B cell (primary cell): Measurements from ENCODE around the gene COBL. TPM values are rescaled to one million over a fixed set of nuclear protein-coding genes. Genes with fewer than 3 reads are reported as not detected.

Experiments
- ATAC-seq: fragments of 200-7000 bp; cut with Tn5 transposase; one replicate; pipeline ENCODE4 v1.10.0; 2021; ENCODE audit warnings: low read depth, mild to moderate bottlenecking, moderate number of reproducible peaks, moderate library complexity
- CTCF ChIA-PET: fragments of 350-600 bp; sonication (Branson Sonifier 250); formaldehyde crosslinking; loops from one replicate; lab custom pipeline; 2021; ENCODE audit warnings: antibody characterized with exemption, inconsistent platforms; lab: Charles Lee
- POLR2A ChIA-PET: fragments of 350-600 bp; sonication (Branson Sonifier 250); formaldehyde crosslinking; loops from one replicate; lab custom pipeline; 2021; ENCODE audit warnings: antibody characterized with exemption; lab: Charles Lee
- DNase-seq: peaks from one replicate; pipeline ENCODE4 v3.0.0; 2013
- H2AFZ ChIP-seq: 2 replicates; pipeline ENCODE4 v1.6.1; 2012; ENCODE audit warnings: mild to moderate bottlenecking, low read depth, low read length; ENCODE audit not compliant: insufficient read depth, poor library complexity, severe bottlenecking
- H3K27ac ChIP-seq, 2 donors: 1 replicate in 1 of 2; 2 replicates in 1 of 2; pipeline ENCODE4 v1.5.1; 2012 to 2013; ENCODE audit warnings: low read length in 2 of 2, mild to moderate bottlenecking in 2 of 2, moderate library complexity in 1 of 2
- H3K27me3 ChIP-seq, 4 experiments: fragments of 200-600 bp in 1 of 4; sonication (generic) in 1 of 4; replicated peaks in 1 of 4; 1 replicate in 2 of 4; 2 replicates in 2 of 4; pipeline versions ENCODE4 v1.6.1 to v1.7.0; 2013 to 2016; ENCODE audit warnings: low read length in 3 of 4, mild to moderate bottlenecking in 2 of 4, mixed read lengths in 1 of 4, moderate library complexity in 1 of 4; ENCODE audit not compliant: insufficient read depth in 4 of 4, control insufficient read depth in 3 of 4; ENCODE audit errors: control extremely low read depth in 1 of 4
- H3K36me3 ChIP-seq, 2 experiments: replicated peaks in 1 of 2; 1 replicate in 1 of 2; 2 replicates in 1 of 2; pipeline versions ENCODE4 v1.6.1 to v1.7.1; 2013; ENCODE audit warnings: low read length in 1 of 2; ENCODE audit not compliant: insufficient read depth in 2 of 2, control insufficient read depth in 1 of 2; ENCODE audit errors: control extremely low read depth in 1 of 2, extremely low read depth in 1 of 2
- H3K4me1 ChIP-seq, 2 donors: fragments of 200-600 bp in 1 of 2; sonication (generic) in 1 of 2; 1 replicate in 1 of 2; 2 replicates in 1 of 2; pipeline versions ENCODE4 v1.5.1 to v1.6.1; 2013 to 2017; ENCODE audit warnings: low read length in 2 of 2; ENCODE audit not compliant: control insufficient read depth in 2 of 2, insufficient read depth in 2 of 2
- H3K4me2 ChIP-seq: replicated peaks from 2 replicates; pipeline ENCODE3; 2012; ENCODE audit warnings: mild to moderate bottlenecking, low read depth, low read length; ENCODE audit not compliant: poor library complexity, severe bottlenecking
- H3K4me3 ChIP-seq, 5 experiments: fragments of 200-600 bp in 1 of 5; sonication (generic) in 1 of 5; 1 replicate in 3 of 5; 2 replicates in 2 of 5; pipeline versions ENCODE4 v1.5.1 to v1.7.0; 2011 to 2016; ENCODE audit warnings: low read length in 4 of 5, mild to moderate bottlenecking in 4 of 5, low read depth in 2 of 5, control low read depth in 1 of 5, moderate library complexity in 1 of 5; ENCODE audit not compliant: insufficient read depth in 1 of 5; ENCODE audit errors: control extremely low read depth in 1 of 5, extremely low read depth in 1 of 5
- H3K79me2 ChIP-seq: fragments of 200-600 bp; sonication (generic); one replicate; pipeline ENCODE4 v1.6.0; 2016; ENCODE audit warnings: low read length; ENCODE audit not compliant: control insufficient read depth, insufficient read depth
- H3K9ac ChIP-seq: fragments of 200-600 bp; sonication (generic); 2 replicates; pipeline ENCODE4 v1.6.1; 2017; ENCODE audit warnings: mild to moderate bottlenecking, low read length, moderate library complexity
- H3K9me3 ChIP-seq, 3 donors: one replicate each; pipeline versions ENCODE4 v1.6.1 to v1.7.1; 2013; ENCODE audit warnings: low read length in 2 of 3; ENCODE audit not compliant: control insufficient read depth in 2 of 3, insufficient read depth in 1 of 3; ENCODE audit errors: control extremely low read depth in 1 of 3
- H4K20me1 ChIP-seq: 2 replicates; pipeline ENCODE4 v1.6.0; 2012; ENCODE audit warnings: mild to moderate bottlenecking, low read length; ENCODE audit not compliant: insufficient read depth, control insufficient read depth, poor library complexity, severe bottlenecking
- H3K27ac Mint-ChIP-seq: one replicate; pipeline ENCODE4 v1.8.0; 2021; ENCODE audit warnings: mixed read lengths
- H3K27me3 Mint-ChIP-seq: one replicate; pipeline ENCODE4 v1.8.0; 2021; ENCODE audit warnings: mixed read lengths
- H3K4me1 Mint-ChIP-seq: one replicate; pipeline ENCODE4 v1.8.0; 2021; ENCODE audit warnings: mixed read lengths
- H3K4me3 Mint-ChIP-seq: one replicate; pipeline ENCODE4 v1.8.0; 2021; ENCODE audit warnings: mixed read lengths
- H3K9me3 Mint-ChIP-seq: one replicate; pipeline ENCODE4 v1.8.0; 2022; ENCODE audit warnings: mixed read lengths; ENCODE audit not compliant: insufficient read depth
- CTCF ChIP-seq: fragments of 200-600 bp; IDR thresholded peaks from one replicate; pipeline ENCODE4 v1.8.0; 2022; ENCODE audit warnings: antibody characterized with exemption, mild to moderate bottlenecking
- EZH2 ChIP-seq: IDR thresholded peaks from 2 replicates; pipeline ENCODE4 v1.6.1; 2012; ENCODE audit warnings: borderline replicate concordance, low read depth, mild to moderate bottlenecking, moderate library complexity, low read length; ENCODE audit not compliant: insufficient read depth, poor library complexity, severe bottlenecking
- WGBS: methylation state at CpG from one replicate; pipeline ENCODE4 v1.1.5; 2013; ENCODE audit warnings: missing lambda C conversion rate; ENCODE audit not compliant: insufficient coverage; 5-methylcytosine and 5-hydroxymethylcytosine counted together
- intact Hi-C: fragments of 100-400 bp; cut with micrococcal nuclease; formaldehyde crosslinking; loops from one replicate; pipeline ENCODE4 v1.10.0; 2022
- polyA plus RNA-seq: library from polyadenylated mRNA; depleted of rRNA; stranded (reverse); fragments of >200 nt; gene quantifications from 2 replicates; pipeline ENCODE4 v1.2.3, GENCODE V29; 2012
- total RNA-seq, 2 donors: library from RNA; stranded (reverse); fragments of 120-200 nt in 1 of 2; gene quantifications; 1 replicate in 1 of 2; 2 replicates in 1 of 2; pipeline versions ENCODE4 v1.2.3 to v1.2.4, GENCODE V29; 2013 to 2022

The COBL gene
- total and polyA plus RNA-seq, 2 donors (not counting 1 experiment from before 2014, with no cell fraction given), result not detected

GRCh38 chr7:51113560-51113959 lies 203.0 kb downstream of the COBL start:
- Histone ChIP-seq H3K36me3 (no peaks in the 10 kb centered on the region), H3K4me2 (no peak overlapping the region), H4K20me1 (no peaks in the 10 kb centered on the region), H3K9me3 (no peaks in the 10 kb centered on the region), H3K27me3 (no peaks in the 10 kb centered on the region), H2AFZ (no peak overlapping the region), H3K4me1 (no peaks in the 10 kb centered on the region), H3K79me2 (no peaks in the 10 kb centered on the region), H3K4me3 (no peak overlapping the region), H3K27ac (no peak overlapping the region), H3K9ac (no peak overlapping the region)
- CTCF ChIA-PET, result interaction anchor here (1.5 kb wide), 1 partner anchor 9 kb away, joined by 3 read pairs; no protein-coding TSS in a partner anchor
- Mint-ChIP-seq H3K4me1 (no peaks in the 10 kb centered on the region), H3K4me3 (no peak overlapping the region), H3K9me3 (peaks cover 3% of the 10 kb centered on the region), H3K27me3 (no peaks in the 10 kb centered on the region), H3K27ac (no peak overlapping the region)
- no CpG with 5 or more reads among the region's 1 CpG for WGBS
- intact Hi-C loops, result no loop called here
- DNase-seq, result no peak
- POLR2A ChIA-PET, result no interaction called here
- no peak for TF ChIP-seq CTCF
- no peak for TF ChIP-seq EZH2
- ATAC-seq, result no peak

- Histone ChIP-seq H3K4me1 (no peaks in the 10 kb centered on the region), H3K27ac (no peak overlapping the region), H3K9me3 (peaks cover 0 to 3% (median 0%) of the 10 kb centered on the region in 3 donors), H3K79me2 (no peaks in the 10 kb centered on the region), H3K36me3 (no peaks in the 10 kb centered on the region), H3K4me3 (no peak overlapping the region), H3K27me3 (no peaks in the 10 kb centered on the region), H3K4me2 (no peak overlapping the region), H4K20me1 (no peaks in the 10 kb centered on the region), H2AFZ (no peak overlapping the region), H3K9ac (no peak overlapping the region)
- 89% methylated on average over 7 of the region's 8 CpGs for WGBS
- ATAC-seq, result no peak
- ChIA-PET POLR2A (no interaction called here), CTCF (no interaction called here)
- no peak for DNase-seq
- H3K27me3 Mint-ChIP-seq, result no peaks in the 10 kb centered on the region
- H3K4me1 Mint-ChIP-seq, result no peaks in the 10 kb centered on the region
- H3K4me3 Mint-ChIP-seq, result no peak overlapping the region
- no peak overlapping the region for H3K27ac Mint-ChIP-seq
- no peak for TF ChIP-seq CTCF
- TF ChIP-seq EZH2, result no peak
- intact Hi-C loops, result no loop called here
- peaks cover 3% of the 10 kb centered on the region for H3K9me3 Mint-ChIP-seq
Measured at GRCh38 chr7:51111241-51111940, 205.2 kb downstream of the COBL start.
